GM12878 (cell line): ENCODE measurements around the gene AWAT1. TPM values are rescaled to one million over a fixed set of nuclear protein-coding genes. Genes with fewer than 3 reads are reported as not detected.
"Not testable (repeated sequence)": the region's sequence is repeated elsewhere in the genome, so short reads cannot be mapped to it uniquely, and the experiment has no call there.

Experiments
- ATAC-seq: fragments of 200-7000 bp; cut with Tn5 transposase; 3 replicates; pipeline ENCODE4 v1.9.1; 2020; ENCODE audit warnings: mild to moderate bottlenecking, moderate library complexity
- BruUV-seq: library from RNA; stranded (reverse); fragments of 400-500 nt; replicated peaks from 2 replicates; lab custom pipeline; 2021; lab: Mats Ljungman, UMichigan
- CTCF ChIA-PET: fragments of 300-600 bp; sonication (Branson Sonifier 250); formaldehyde crosslinking; extraction: SDS; loops from one replicate; lab custom pipeline; 2021; ENCODE audit warnings: inconsistent platforms; lab: Yijun Ruan, JAX
- POLR2A ChIA-PET: fragments of 350-600 bp; formaldehyde crosslinking; extraction: SDS; loops from one replicate; lab custom pipeline; 2021; ENCODE audit warnings: inconsistent platforms; lab: Charles Lee
- RAD21 ChIA-PET: fragments of 300-600 bp; sonication (Branson Sonifier 250); formaldehyde crosslinking; loops from one replicate; lab custom pipeline; 2023; ENCODE audit warnings: antibody characterized with exemption; ENCODE audit not compliant: unreplicated experiment; lab: Charles Lee
- SMC1A ChIA-PET: fragments of 300-600 bp; sonication (Branson Sonifier 250); formaldehyde crosslinking; loops from one replicate; lab custom pipeline; 2023; ENCODE audit not compliant: unreplicated experiment, uncharacterized antibody; lab: Charles Lee
- DNase-seq: peaks from one replicate; pipeline ENCODE4 v3.0.0-alpha.2; 2011; ENCODE audit warnings: low read depth, low spot score
- FAIRE-seq: peaks from 3 replicates; lab custom pipeline; 2011; peaks lifted over from hg19 to GRCh38; lab: Jason Lieb, UNC
- H2AFZ ChIP-seq: 2 replicates; pipeline ENCODE4 v1.6.0; 2011; ENCODE audit warnings: low read depth, low read length, control low read depth; ENCODE audit not compliant: control insufficient read depth
- H3K27ac ChIP-seq: 2 replicates; pipeline ENCODE4 v1.5.1; 2011; ENCODE audit warnings: control low read depth; ENCODE audit not compliant: control insufficient read depth, insufficient read depth
- H3K27me3 ChIP-seq, 2 experiments: replicated peaks in 1 of 2; 2 replicates each; pipeline versions ENCODE4 v1.6.0 to v1.6.1; 2011; ENCODE audit warnings: low read length in 1 of 2; ENCODE audit not compliant: control insufficient read depth in 2 of 2, insufficient read depth in 2 of 2
- H3K36me3 ChIP-seq, 2 experiments: 2 replicates each; pipeline ENCODE4 v1.5.1; 2011; ENCODE audit warnings: low read length in 1 of 2; ENCODE audit not compliant: control insufficient read depth in 2 of 2, insufficient read depth in 2 of 2
- H3K4me1 ChIP-seq: 2 replicates; pipeline ENCODE4 v1.6.1; 2011; ENCODE audit warnings: mild to moderate bottlenecking, low read length, moderate library complexity, mixed read lengths; ENCODE audit not compliant: control insufficient read depth, insufficient read depth
- H3K4me2 ChIP-seq: 2 replicates; pipeline ENCODE4 v1.6.0; 2011; ENCODE audit warnings: control low read depth; ENCODE audit not compliant: control insufficient read depth, insufficient read depth
- H3K4me3 ChIP-seq: fragments of 200-600 bp; sonication (generic); 2 replicates; pipeline ENCODE4 v1.5.1; 2016
- H3K79me2 ChIP-seq: 2 replicates; pipeline ENCODE4 v1.6.0; 2011; ENCODE audit warnings: low read length; ENCODE audit not compliant: control insufficient read depth, insufficient read depth
- H3K9ac ChIP-seq: 2 replicates; pipeline ENCODE4 v1.8.0; 2011; ENCODE audit warnings: low read length, control low read depth, mixed read lengths; ENCODE audit not compliant: control insufficient read depth, insufficient read depth
- H3K9me3 ChIP-seq: replicated peaks from 3 replicates; pipeline ENCODE4 v1.5.1; 2011; ENCODE audit warnings: mild to moderate bottlenecking, low read length; ENCODE audit not compliant: control insufficient read depth, insufficient read depth
- H4K20me1 ChIP-seq: 2 replicates; pipeline ENCODE4 v1.6.0; 2011; ENCODE audit not compliant: control insufficient read depth, insufficient read depth
- CBFB ChIP-seq: IDR thresholded peaks from 2 replicates; pipeline ENCODE4 v1.6.1; 2016; ENCODE audit warnings: antibody characterized with exemption, low read depth
- CHD4 ChIP-seq: fragments of 200-600 bp; sonication (generic); IDR thresholded peaks from 2 replicates; pipeline ENCODE4 v1.6.1; 2016; ENCODE audit warnings: mild to moderate bottlenecking
- E2F4 ChIP-seq: IDR thresholded peaks from 2 replicates; pipeline ENCODE4 v1.6.1; 2012; ENCODE audit warnings: low read depth, low read length, improper control_type of control experiment
- GABPA ChIP-seq: IDR thresholded peaks from 2 replicates; pipeline ENCODE4 v1.6.1; 2014; ENCODE audit warnings: antibody characterized with exemption, low read depth, mild to moderate bottlenecking, inconsistent platforms
- IRF4 ChIP-seq: IDR thresholded peaks from 2 replicates; pipeline ENCODE4 v1.6.1; 2011; ENCODE audit warnings: low read depth, low read length
- SIN3A ChIP-seq: IDR thresholded peaks from 2 replicates; pipeline ENCODE4 v1.6.1; 2012; ENCODE audit warnings: low read depth, low read length, improper control_type of control experiment
- YBX1 ChIP-seq: fragments of 450-650 bp; IDR thresholded peaks from 2 replicates; pipeline ENCODE4 v1.6.1; 2016; ENCODE audit warnings: antibody characterized with exemption
- ZBTB11 ChIP-seq: fragments of 450-650 bp; formaldehyde crosslinking; IDR thresholded peaks from 2 replicates; pipeline ENCODE4 v1.5.0; 2022; ENCODE audit warnings: mild to moderate bottlenecking, missing genetic modification characterization
- ZBTB4 ChIP-seq: fragments of 450-650 bp; formaldehyde crosslinking; IDR thresholded peaks from 2 replicates; pipeline ENCODE4 v1.4.0; 2022; ENCODE audit warnings: mild to moderate bottlenecking, moderate library complexity
- WGBS: methylation state at CpG from one replicate; pipeline ENCODE4 v1.1.6; 2016; ENCODE audit warnings: low lambda C conversion rate; ENCODE audit not compliant: insufficient replicate concordance, insufficient coverage; ENCODE audit errors: missing lambda C conversion rate; 5-methylcytosine and 5-hydroxymethylcytosine counted together
- in situ Hi-C: fragments of 300-500 bp; cut with MboI; formaldehyde crosslinking; loops from 9 replicates; pipeline ENCODE4 v1.14.3; 2018; ENCODE audit warnings: mixed read lengths
- intact Hi-C: fragments of 100-400 bp; cut with micrococcal nuclease; formaldehyde crosslinking; loops from one replicate; pipeline ENCODE4 v1.14.2; 2022; ENCODE audit not compliant: unreplicated experiment
- polyA plus RNA-seq, 11 experiments: library from polyadenylated mRNA; depleted of rRNA in 4 of 11; unstranded in 6 of 11; stranded (reverse) in 5 of 11; fragments of >200 nt; fragmentation: Nextera tagmentation in 4 of 11; fragmentation: Illumina TruSeq in 1 of 11; extraction: Ambion mirVana in 4 of 11; extraction: Trizol in 1 of 11; gene quantifications; 1 replicate in 1 of 11; 2 replicates in 10 of 11; pipeline versions ENCODE4 v1.2.1 to v1.2.3, GENCODE V29; 2011 to 2016; ENCODE audit warnings: inconsistent platforms in 2 of 11, missing spikeins in 2 of 11, low read depth in 1 of 11
- total RNA-seq, 4 experiments: library from RNA; depleted of rRNA in 3 of 4; stranded (reverse); fragments of >200 nt in 3 of 4; fragmentation: Illumina TruSeq in 1 of 4; extraction: Trizol in 1 of 4; gene quantifications; 2 replicates each; pipeline versions ENCODE4 v1.2.1 to v1.2.3, GENCODE V29; 2013 to 2021

AWAT1 gene
- total and polyA plus RNA-seq, 10 of the 15 experiments (the other 5 are each of a cell fraction or from before 2014, with no cell fraction given): not detected

- H3K36me3 ChIP-seq, H2AFZ ChIP-seq, H4K20me1 ChIP-seq, H3K9ac ChIP-seq, H3K79me2 ChIP-seq, H3K27ac ChIP-seq, in situ Hi-C loops, H3K9me3 ChIP-seq, H3K4me2 ChIP-seq, H3K27me3 ChIP-seq, DNase-seq, H3K4me3 ChIP-seq, intact Hi-C loops, FAIRE-seq, BruUV-seq, ATAC-seq, H3K4me1 ChIP-seq: not testable (repeated sequence)
- ChIA-PET SMC1A (interaction anchor here (2.1 kb wide), 1 partner anchor 16 kb away, joined by 4 read pairs; the partner anchor contains the start of genes KIF4A and PDZD11), RAD21 (interaction anchor here (1.3 kb wide), 1 partner anchor 140 kb away, joined by 3 read pairs; no protein-coding TSS in a partner anchor), POLR2A (interaction anchor here (0.6 kb wide), 1 partner anchor 47 kb away, joined by 6 read pairs; no protein-coding TSS in a partner anchor), CTCF (interaction anchor here (0.7 to 0.8 kb wide), 2 partner anchors 11 to 96 kb away, joined by 3 read pairs; partner anchors contain the start of gene DGAT2L6)
- 77% methylated on average over 7 of the region's 7 CpGs for WGBS
Measured at GRCh38 chrX:70274029-70274428, 39.6 kb downstream of the AWAT1 start.

- DNase-seq (no peak), FAIRE-seq (no peak), ATAC-seq (no peak)
- H3K4me1 ChIP-seq: no peaks in the 10 kb centered on the region
- H3K9me3 ChIP-seq: no peaks in the 10 kb centered on the region
- H3K9ac ChIP-seq: no peak overlapping the region
- no peaks in the 10 kb centered on the region for H3K79me2 ChIP-seq
- no peak overlapping the region for H2AFZ ChIP-seq
- ChIA-PET SMC1A (interaction anchor here (0.7 kb wide), 1 partner anchor 113 kb away, joined by 3 read pairs; no protein-coding TSS in a partner anchor), RAD21 (no interaction called here), POLR2A (interaction anchor here (0.6 kb wide), 1 partner anchor 805 kb away, joined by 5 read pairs; no protein-coding TSS in a partner anchor), CTCF (no interaction called here)
- H3K4me2 ChIP-seq: no peak overlapping the region
- no peak overlapping the region for H3K4me3 ChIP-seq
- no TSS peak for BruUV-seq
- H3K27ac ChIP-seq: no peak overlapping the region
- no peaks in the 10 kb centered on the region for H3K27me3 ChIP-seq
- in situ Hi-C loops (no loop called here), intact Hi-C loops (no loop called here)
- TF ChIP-seq SIN3A (no peak), GABPA (no peak), E2F4 (no peak), ZBTB4 (CRISPR knock-in tag) (no peak), CBFB (no peak), CHD4 (no peak), ZBTB11 (CRISPR knock-in tag) (no peak), YBX1 (no peak), IRF4 (no peak)
- 46% methylated on average over 3 of the region's 3 CpGs for WGBS
- no peaks in the 10 kb centered on the region for H4K20me1 ChIP-seq
- no peaks in the 10 kb centered on the region for H3K36me3 ChIP-seq
Measured at GRCh38 chrX:70279081-70279480, 44.6 kb downstream of the AWAT1 start.
